Thymus (tissue), 11 donors: Measurements from ENCODE around the gene EPG5. TPM values are rescaled to one million over a fixed set of nuclear protein-coding genes. Genes with fewer than 3 reads are reported as not detected.
"Not testable (repeated sequence)": the region's sequence is repeated elsewhere in the genome, so short reads cannot be mapped to it uniquely, and the experiment has no call there.

Experiments
- DNase-seq, 9 donors: peaks; one replicate each; pipeline ENCODE4 v3.0.0-alpha.2; 2013; ENCODE audit warnings: low spot score in 9 of 9, low read depth in 6 of 9, missing footprints in 1 of 9
- H3K27ac ChIP-seq, 2 donors: one replicate each; pipeline ENCODE4 v1.5.1; 2013; ENCODE audit warnings: control low read depth in 1 of 2, low read depth in 1 of 2, low read length in 1 of 2, mild to moderate bottlenecking in 1 of 2, moderate library complexity in 1 of 2
- H3K27me3 ChIP-seq, 2 donors: one replicate each; pipeline ENCODE4 v1.5.1; 2013; ENCODE audit warnings: low read length in 1 of 2; ENCODE audit not compliant: control insufficient read depth in 2 of 2, insufficient read depth in 1 of 2
- H3K36me3 ChIP-seq, 2 donors: one replicate each; pipeline ENCODE4 v1.5.1; 2013; ENCODE audit warnings: low read length in 1 of 2, mild to moderate bottlenecking in 1 of 2, moderate library complexity in 1 of 2; ENCODE audit not compliant: control insufficient read depth in 2 of 2, insufficient read depth in 2 of 2
- H3K4me1 ChIP-seq, 2 donors: one replicate each; pipeline ENCODE4 v1.5.1; 2013; ENCODE audit warnings: low read length in 2 of 2; ENCODE audit not compliant: control insufficient read depth in 2 of 2, insufficient read depth in 2 of 2
- H3K4me3 ChIP-seq, 2 donors: one replicate each; pipeline ENCODE4 v1.5.1; 2013; ENCODE audit warnings: low read length in 2 of 2, control low read depth in 1 of 2, mild to moderate bottlenecking in 1 of 2
- H3K9me3 ChIP-seq, 2 donors: one replicate each; pipeline ENCODE4 v1.5.1; 2013; ENCODE audit warnings: low read length in 1 of 2, mild to moderate bottlenecking in 1 of 2; ENCODE audit not compliant: control insufficient read depth in 2 of 2, insufficient read depth in 1 of 2
- WGBS: extraction: QIAGEN DNeasy Blood & Tissue Kit; methylation state at CpG from one replicate; pipeline ENCODE4 v1.1.7; 2013; 5-methylcytosine and 5-hydroxymethylcytosine counted together
- polyA plus RNA-seq: library from polyadenylated mRNA; stranded (reverse); fragments of 200-250 nt; gene quantifications from one replicate; pipeline ENCODE4 v1.2.3, GENCODE V29; 2013
- total RNA-seq: library from RNA; stranded (reverse); fragments of 120-200 nt; gene quantifications from one replicate; pipeline ENCODE4 v1.2.4, GENCODE V29; 2013
- donor health status: healthy.

Gene EPG5
- total and polyA plus RNA-seq, 2 donors = 10.7 to 14.9 TPM

DNA sequence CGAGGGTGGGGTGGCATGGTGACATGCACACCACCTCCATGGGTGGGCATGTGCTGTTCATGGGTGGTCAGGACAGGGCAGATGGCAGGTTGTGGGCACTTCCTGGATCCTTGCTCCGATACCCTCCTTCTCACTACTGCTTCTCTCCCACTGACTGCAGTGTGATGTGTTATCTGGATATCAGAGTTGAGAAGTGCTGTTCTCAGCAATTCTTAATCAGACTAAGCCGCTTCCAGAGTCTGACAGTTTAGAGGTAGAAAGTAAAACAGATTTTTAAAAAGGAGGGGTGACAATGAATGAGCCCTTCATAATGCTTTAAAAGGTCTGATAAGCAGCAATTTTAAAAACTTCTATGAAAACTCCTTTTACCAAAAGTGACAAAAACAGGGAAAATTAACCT lies 107.8 kb downstream of the EPG5 start:
- Histone ChIP-seq H3K27ac (no peak overlapping the region), H3K9me3 (no peaks in the 10 kb centered on the region), H3K4me1 (no peaks in the 10 kb centered on the region), H3K27me3 (no peaks in the 10 kb centered on the region), H3K4me3 (no peak overlapping the region), H3K36me3 (peaks cover 60 to 73% of the 10 kb centered on the region in 2 donors)
- no peak for DNase-seq
- 97% methylated on average over 3 of the region's 3 CpGs for WGBS

DNA sequence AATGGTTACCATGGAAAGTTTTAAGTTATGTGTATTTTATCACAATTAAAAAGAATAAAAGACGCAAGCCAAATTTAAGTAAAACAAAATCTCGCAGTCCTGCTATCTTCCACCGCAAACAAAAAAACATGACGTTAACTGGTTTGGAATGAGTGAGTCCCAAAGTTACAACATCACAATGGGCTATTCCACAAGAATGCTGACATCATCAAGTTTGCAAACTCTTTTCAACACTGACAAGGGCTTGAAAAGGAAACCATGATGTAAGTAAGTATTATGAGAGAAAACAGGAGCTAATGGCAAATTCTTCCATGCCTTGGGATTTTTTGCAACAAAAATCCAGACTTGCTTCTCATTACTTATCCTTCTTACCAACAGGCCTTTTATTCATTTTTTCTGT lies 110.6 kb downstream of the EPG5 start:
- H3K4me3 ChIP-seq = no peak overlapping the region
- WGBS = over 99% methylated on average over 4 of the region's 4 CpGs

DNA sequence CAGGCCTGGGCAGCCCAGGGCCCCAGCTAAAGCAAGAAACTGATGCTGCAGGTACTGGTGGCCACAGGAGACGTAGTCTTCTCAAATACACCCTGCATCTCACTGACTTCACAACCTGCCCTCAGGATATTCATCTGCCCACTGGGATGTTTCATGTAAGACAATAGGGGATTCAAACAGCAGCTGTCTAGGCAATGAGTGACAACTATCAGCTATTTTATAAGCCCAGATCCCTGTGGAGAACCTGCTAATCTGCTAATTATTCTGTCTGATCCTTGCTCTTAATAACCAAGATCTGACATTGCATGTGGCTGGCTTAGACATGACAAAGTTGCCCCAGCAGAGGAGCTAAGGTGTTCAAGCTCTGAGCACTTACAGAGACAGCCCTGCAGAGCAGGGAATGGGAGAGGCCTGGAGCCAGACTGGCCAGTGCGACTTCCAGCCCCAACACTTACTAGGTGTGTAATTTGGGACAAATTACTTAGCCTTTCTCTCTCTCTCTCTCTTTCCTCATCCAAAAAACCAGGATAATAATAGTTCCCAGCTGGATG lies 113.0 kb downstream of the EPG5 start:
- Histone ChIP-seq H3K4me1 (peaks cover 0 to 2% of the 10 kb centered on the region in 2 donors), H3K36me3 (peaks cover 76 to 85% of the 10 kb centered on the region in 2 donors), H3K9me3 (no peaks in the 10 kb centered on the region), H3K4me3 (no peak overlapping the region), H3K27ac (no peak overlapping the region), H3K27me3 (no peaks in the 10 kb centered on the region)
- DNase-seq = no peak
- 99% methylated on average over 2 of the region's 2 CpGs for WGBS

More for the DNA sequence above, 110.6 kb downstream of the EPG5 start:
- no peak for DNase-seq
- Histone ChIP-seq H3K4me1 (no peaks in the 10 kb centered on the region), H3K36me3 (peaks cover 76 to 81% of the 10 kb centered on the region in 2 donors), H3K27ac (no peak overlapping the region), H3K9me3 (no peaks in the 10 kb centered on the region), H3K27me3 (no peaks in the 10 kb centered on the region)

DNA sequence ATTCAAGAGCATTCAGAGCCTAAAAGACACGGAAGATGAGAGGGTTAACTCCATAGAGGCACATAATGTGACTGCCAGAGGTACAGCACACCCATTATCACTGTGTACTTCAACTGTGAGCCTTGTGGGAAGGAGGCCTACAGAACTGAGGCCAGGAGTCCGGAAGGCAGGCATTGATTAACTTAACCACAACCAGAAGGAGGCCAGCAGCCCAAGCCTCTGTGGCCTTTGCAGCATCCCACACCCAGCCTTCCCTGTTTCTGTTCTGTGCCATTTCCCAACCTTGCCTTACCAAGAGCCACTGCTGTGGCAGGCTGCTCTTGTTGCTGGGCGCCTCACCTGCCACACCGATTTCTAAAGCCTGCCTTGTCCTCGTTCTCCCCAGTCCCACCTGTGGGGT lies 114.5 kb downstream of the EPG5 start:
- Histone ChIP-seq H3K4me3 (no peak overlapping the region), H3K9me3 (no peaks in the 10 kb centered on the region), H3K36me3 (peaks cover 61 to 71% of the 10 kb centered on the region in 2 donors), H3K27ac (no peak overlapping the region), H3K27me3 (no peaks in the 10 kb centered on the region), H3K4me1 (peaks cover 0 to 2% of the 10 kb centered on the region in 2 donors)
- no peak for DNase-seq
- 95% methylated on average over 5 of the region's 5 CpGs for WGBS

DNA sequence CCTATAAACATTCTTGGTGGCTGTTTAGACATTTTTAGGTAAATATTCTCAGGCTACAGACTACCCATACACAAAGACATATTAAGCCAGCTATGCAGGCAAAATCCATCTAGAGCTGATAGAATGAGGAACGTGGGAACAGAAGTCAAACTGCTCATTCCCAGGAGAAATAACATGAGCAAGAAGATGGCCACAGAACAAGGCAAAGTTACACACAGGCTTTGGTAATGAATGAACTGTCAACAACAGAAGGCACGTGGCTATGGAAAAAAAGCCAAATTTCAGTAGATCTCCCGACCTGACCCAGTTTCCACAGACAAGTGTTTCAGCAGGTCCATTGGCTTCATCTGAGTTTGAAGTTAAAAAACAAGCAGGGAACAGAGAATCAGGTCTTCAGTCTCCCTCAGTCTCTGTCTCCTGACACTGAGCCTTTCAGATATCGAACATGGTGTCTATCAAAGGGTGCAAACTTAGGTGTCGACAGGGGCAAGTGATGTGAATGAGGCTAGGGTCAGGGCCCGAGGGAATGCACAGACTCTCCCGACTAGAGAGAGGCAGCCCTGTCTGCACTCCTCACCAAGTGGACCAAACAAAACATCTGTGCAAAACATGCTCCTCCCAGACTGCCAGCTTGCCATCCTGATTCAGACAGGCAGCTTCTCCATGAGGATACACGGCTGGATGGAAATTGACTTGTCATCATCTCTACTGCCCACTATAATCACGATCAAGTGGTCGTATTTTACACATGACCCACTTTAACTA lies 115.8 kb downstream of the EPG5 start:
- Histone ChIP-seq H3K4me1 (peaks cover 2 to 7% of the 10 kb centered on the region in 2 donors), H3K9me3 (no peaks in the 10 kb centered on the region), H3K36me3 (peaks cover 48 to 61% of the 10 kb centered on the region in 2 donors), H3K4me3 (no peak overlapping the region), H3K27me3 (no peaks in the 10 kb centered on the region), H3K27ac (no peak overlapping the region)
- WGBS = 95% methylated on average over 10 of the region's 10 CpGs
- DNase-seq = no peak

DNA sequence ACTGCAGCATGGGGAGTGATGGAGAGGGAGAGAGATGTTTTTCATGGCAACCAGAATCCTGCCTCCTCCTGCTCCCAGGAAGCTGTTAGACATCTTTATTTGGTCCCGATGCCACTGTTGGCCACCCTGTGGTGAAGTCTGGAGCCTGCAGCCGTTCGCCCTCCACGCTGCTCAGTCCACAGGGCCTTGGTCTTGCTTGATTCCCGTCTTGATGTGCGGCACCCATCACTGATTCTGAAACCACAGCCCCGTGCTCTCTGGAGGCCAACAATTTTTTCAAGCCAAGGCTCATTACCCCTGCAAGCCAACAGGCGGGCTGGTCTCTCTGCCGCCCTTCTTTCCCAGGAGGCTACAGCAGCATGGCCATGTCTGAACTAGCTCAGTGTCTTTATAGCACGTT lies 117.1 kb downstream of the EPG5 start:
- Histone ChIP-seq H3K27ac (no peak overlapping the region), H3K4me1 (peaks cover 11 to 19% of the 10 kb centered on the region in 2 donors), H3K27me3 (no peaks in the 10 kb centered on the region), H3K36me3 (peaks cover 37 to 50% of the 10 kb centered on the region in 2 donors), H3K9me3 (peaks cover 0 to 11% of the 10 kb centered on the region in 2 donors), H3K4me3 (no peak overlapping the region)
- WGBS = 78% methylated on average over 10 of the region's 10 CpGs
- no peak for DNase-seq

DNA sequence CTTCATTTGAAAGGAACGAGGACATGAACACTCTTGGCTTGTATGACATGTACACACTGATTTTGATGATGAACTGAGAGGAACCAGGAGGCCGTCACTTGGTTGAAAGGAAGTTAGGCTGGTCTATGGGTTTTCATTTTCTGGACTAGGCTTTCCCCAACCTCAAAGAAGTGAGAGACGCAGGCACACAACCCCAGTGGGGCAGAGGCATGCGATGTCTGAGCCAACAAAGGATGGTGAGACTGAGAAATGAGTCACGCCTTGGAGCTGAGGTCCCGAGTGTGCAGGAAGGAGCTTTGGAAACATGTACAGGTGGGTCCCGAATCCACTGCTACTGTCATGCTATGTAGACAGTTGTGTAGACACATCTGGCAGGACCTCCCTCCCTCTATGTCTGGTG lies 117.6 kb downstream of the EPG5 start:
- no peak overlapping the region for H3K27ac ChIP-seq
- no peak overlapping the region for H3K4me3 ChIP-seq
- H3K4me1 ChIP-seq = peaks cover 16 to 24% of the 10 kb centered on the region in 2 donors
- peaks cover 0 to 11% of the 10 kb centered on the region in 2 donors for H3K9me3 ChIP-seq
- WGBS = 97% methylated on average over 7 of the region's 7 CpGs
- H3K36me3 ChIP-seq = peaks cover 34 to 45% of the 10 kb centered on the region in 2 donors
- DNase-seq = no peak
- H3K27me3 ChIP-seq = no peaks in the 10 kb centered on the region

DNA sequence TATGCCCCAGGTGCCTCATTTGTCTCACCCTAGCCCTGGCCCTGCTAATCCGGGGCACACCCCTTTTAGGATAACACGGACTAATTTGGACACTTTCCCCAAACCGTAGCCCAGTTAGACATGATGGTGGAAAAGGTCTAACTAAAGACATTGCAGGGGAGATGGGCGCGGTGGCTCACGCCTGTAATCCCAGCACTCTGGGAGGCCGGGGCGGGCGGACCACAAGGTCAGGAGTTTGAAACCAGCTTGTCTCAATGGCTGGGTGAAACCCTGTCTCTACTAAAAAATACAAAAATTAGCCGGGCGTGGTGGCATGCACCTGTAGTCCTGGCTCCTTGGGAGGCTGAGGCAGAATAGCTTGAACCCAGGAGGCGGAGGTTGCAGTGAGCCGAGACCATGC lies 118.5 kb downstream of the EPG5 start:
- H3K27ac ChIP-seq, H3K27me3 ChIP-seq, DNase-seq, H3K4me3 ChIP-seq: not testable (repeated sequence)
- H3K36me3 ChIP-seq = peaks cover 28 to 37% of the 10 kb centered on the region in 2 donors
- H3K9me3 ChIP-seq = peaks cover 0 to 11% of the 10 kb centered on the region in 2 donors
- peaks cover 17 to 27% of the 10 kb centered on the region in 2 donors for H3K4me1 ChIP-seq
- WGBS = 97% methylated on average over 13 of the region's 13 CpGs

DNA sequence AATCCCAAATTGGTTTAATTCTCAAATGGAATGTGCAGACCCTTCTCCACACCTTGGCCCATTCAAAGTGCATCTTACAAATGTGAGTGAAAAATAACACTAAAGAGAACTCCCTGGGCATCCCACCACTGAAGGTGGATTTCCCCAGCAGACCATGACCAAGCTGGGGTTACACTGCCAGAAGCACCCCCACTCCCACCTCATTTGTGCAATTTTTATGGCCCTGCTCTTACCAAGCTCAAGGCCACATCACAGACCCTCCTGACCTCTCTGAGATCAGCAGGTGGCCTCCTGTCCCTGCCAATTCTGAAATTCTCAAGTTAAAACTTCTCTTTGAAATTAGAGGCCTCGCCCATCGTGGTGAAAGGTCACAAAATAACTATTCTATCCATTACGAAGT lies 120.0 kb downstream of the EPG5 start:
- H3K27me3 ChIP-seq = no peaks in the 10 kb centered on the region
- peaks cover 24 to 38% of the 10 kb centered on the region in 2 donors for H3K4me1 ChIP-seq
- no peak for DNase-seq
- WGBS = 61% methylated on average over 3 of the region's 3 CpGs
- H3K36me3 ChIP-seq = peaks cover 20 to 23% of the 10 kb centered on the region in 2 donors
- H3K27ac ChIP-seq = no peak overlapping the region
- H3K4me3 ChIP-seq = no peak overlapping the region
- peaks cover 0 to 15% of the 10 kb centered on the region in 2 donors for H3K9me3 ChIP-seq
